Nephron progenitor cell (in vitro differentiated cells): Measurements from ENCODE around the gene AAK1.

Experiments
- DNase-seq: peaks from one replicate; pipeline ENCODE4 v3.0.0; 2021
- H3K27ac Mint-ChIP-seq: 2 replicates; pipeline ENCODE4 v1.8.0; 2021; ENCODE audit warnings: mild to moderate bottlenecking, moderate library complexity, mixed read lengths
- H3K27me3 Mint-ChIP-seq: 2 replicates; pipeline ENCODE4 v1.8.0; 2021; ENCODE audit warnings: mild to moderate bottlenecking, low read depth, mixed read lengths; ENCODE audit not compliant: poor library complexity
- H3K36me3 Mint-ChIP-seq: 2 replicates; pipeline ENCODE4 v1.8.0; 2021; ENCODE audit warnings: low read depth, mixed read lengths
- H3K4me1 Mint-ChIP-seq: 2 replicates; pipeline ENCODE4 v1.8.0; 2021; ENCODE audit warnings: mixed read lengths
- H3K4me3 Mint-ChIP-seq: 2 replicates; pipeline ENCODE4 v1.8.0; 2021; ENCODE audit warnings: mild to moderate bottlenecking, moderate library complexity, mixed read lengths
- H3K9me3 Mint-ChIP-seq: 2 replicates; pipeline ENCODE4 v1.8.0; 2021; ENCODE audit warnings: mild to moderate bottlenecking, moderate library complexity, mixed read lengths
- TF ChIP-seq, protein P1 (sequence below): fragments of 200-600 bp; sonication (generic); IDR thresholded peaks from 2 replicates; pipeline ENCODE4 v1.5.0; 2021; ENCODE audit warnings: antibody characterized with exemption

Gene AAK1

GRCh38 chr2:69629921-69630608, 13.5 kb downstream of the AAK1 start:
- Mint-ChIP-seq H3K9me3 (no peaks in the 10 kb centered on the region), H3K27me3 (no peaks in the 10 kb centered on the region)

DNA sequence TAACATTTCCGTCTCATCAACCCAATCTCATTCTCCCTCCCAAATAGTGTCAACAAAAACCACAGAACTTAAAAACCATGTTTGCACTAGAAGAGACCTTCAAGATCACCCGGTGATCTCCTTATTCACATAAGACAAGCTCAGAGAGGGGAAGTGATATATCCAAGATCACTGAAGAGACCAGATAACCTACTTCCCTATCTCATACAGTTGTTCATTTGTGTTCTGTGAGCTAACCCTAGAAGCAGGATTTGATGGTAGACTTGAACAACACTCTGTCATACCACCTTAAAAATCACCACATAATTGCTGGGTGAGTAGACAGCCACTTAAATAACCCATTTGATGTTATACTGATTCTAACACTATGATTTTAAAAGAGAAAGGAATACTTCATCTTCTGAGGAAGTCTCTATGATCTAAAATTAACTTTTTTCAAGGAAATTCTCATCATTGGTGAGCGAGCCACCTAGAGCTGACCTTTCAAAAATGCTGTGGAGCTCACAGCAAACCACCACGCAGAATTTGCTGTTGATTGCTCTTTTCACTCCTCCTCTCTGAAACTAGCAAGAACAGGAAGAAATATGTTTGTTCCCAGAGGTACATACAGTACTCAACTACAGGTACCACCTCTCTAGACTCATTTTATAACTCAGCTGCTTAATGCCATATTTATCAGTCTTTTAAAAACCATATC, 15.1 kb downstream of the AAK1 start:
- no peak overlapping the region for H3K27ac Mint-ChIP-seq
- DNase-seq = no peak
- no peaks in the 10 kb centered on the region for H3K36me3 Mint-ChIP-seq
- no peaks in the 10 kb centered on the region for H3K9me3 Mint-ChIP-seq
- H3K4me3 Mint-ChIP-seq = no peak overlapping the region
- H3K27me3 Mint-ChIP-seq = no peaks in the 10 kb centered on the region
- no peaks in the 10 kb centered on the region for H3K4me1 Mint-ChIP-seq
- TF ChIP-seq, protein P1, sequence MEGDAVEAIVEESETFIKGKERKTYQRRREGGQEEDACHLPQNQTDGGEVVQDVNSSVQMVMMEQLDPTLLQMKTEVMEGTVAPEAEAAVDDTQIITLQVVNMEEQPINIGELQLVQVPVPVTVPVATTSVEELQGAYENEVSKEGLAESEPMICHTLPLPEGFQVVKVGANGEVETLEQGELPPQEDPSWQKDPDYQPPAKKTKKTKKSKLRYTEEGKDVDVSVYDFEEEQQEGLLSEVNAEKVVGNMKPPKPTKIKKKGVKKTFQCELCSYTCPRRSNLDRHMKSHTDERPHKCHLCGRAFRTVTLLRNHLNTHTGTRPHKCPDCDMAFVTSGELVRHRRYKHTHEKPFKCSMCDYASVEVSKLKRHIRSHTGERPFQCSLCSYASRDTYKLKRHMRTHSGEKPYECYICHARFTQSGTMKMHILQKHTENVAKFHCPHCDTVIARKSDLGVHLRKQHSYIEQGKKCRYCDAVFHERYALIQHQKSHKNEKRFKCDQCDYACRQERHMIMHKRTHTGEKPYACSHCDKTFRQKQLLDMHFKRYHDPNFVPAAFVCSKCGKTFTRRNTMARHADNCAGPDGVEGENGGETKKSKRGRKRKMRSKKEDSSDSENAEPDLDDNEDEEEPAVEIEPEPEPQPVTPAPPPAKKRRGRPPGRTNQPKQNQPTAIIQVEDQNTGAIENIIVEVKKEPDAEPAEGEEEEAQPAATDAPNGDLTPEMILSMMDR = no peak

More at GRCh38 chr2:69629921-69630608, 13.5 kb downstream of the AAK1 start:
- TF ChIP-seq, protein P1 = no peak
- no peak overlapping the region for H3K4me3 Mint-ChIP-seq
- H3K4me1 Mint-ChIP-seq = no peaks in the 10 kb centered on the region
- no peak for DNase-seq
- no peaks in the 10 kb centered on the region for H3K36me3 Mint-ChIP-seq
- no peak overlapping the region for H3K27ac Mint-ChIP-seq

- no peaks in the 10 kb centered on the region for H3K27me3 Mint-ChIP-seq
- no peak overlapping the region for H3K4me3 Mint-ChIP-seq
- H3K27ac Mint-ChIP-seq = no peak overlapping the region
- peaks cover 4% of the 10 kb centered on the region for H3K9me3 Mint-ChIP-seq
- no peak for DNase-seq
- H3K36me3 Mint-ChIP-seq = no peaks in the 10 kb centered on the region
- TF ChIP-seq, protein P1 = no peak
- no peaks in the 10 kb centered on the region for H3K4me1 Mint-ChIP-seq
Observed at GRCh38 chr2:69625078-69625795, 18.3 kb downstream of the AAK1 start.

GRCh38 chr2:69624611-69625010, 18.9 kb downstream of the AAK1 start:
- H3K36me3 Mint-ChIP-seq = no peaks in the 10 kb centered on the region
- TF ChIP-seq, protein P1 = no peak
- no peak for DNase-seq
- no peaks in the 10 kb centered on the region for H3K27me3 Mint-ChIP-seq
- no peak overlapping the region for H3K27ac Mint-ChIP-seq
- peaks cover 4% of the 10 kb centered on the region for H3K9me3 Mint-ChIP-seq
- no peak overlapping the region for H3K4me3 Mint-ChIP-seq
- H3K4me1 Mint-ChIP-seq = no peaks in the 10 kb centered on the region

- no peak for DNase-seq
- H3K9me3 Mint-ChIP-seq = peaks cover 4% of the 10 kb centered on the region
- TF ChIP-seq, protein P1 = no peak
- H3K36me3 Mint-ChIP-seq = no peaks in the 10 kb centered on the region
- no peak overlapping the region for H3K4me3 Mint-ChIP-seq
- H3K27me3 Mint-ChIP-seq = no peaks in the 10 kb centered on the region
- H3K27ac Mint-ChIP-seq = no peak overlapping the region
- H3K4me1 Mint-ChIP-seq = no peaks in the 10 kb centered on the region
Observed at GRCh38 chr2:69624131-69624530, 19.4 kb downstream of the AAK1 start.
